Esophagus muscularis mucosa (tissue), 4 donors: ENCODE measurements around the gene PLEKHA7. TPM values are rescaled to one million over a fixed set of nuclear protein-coding genes. Genes with fewer than 3 reads are reported as not detected.

Experiments
- DNase-seq: peaks from one replicate; pipeline ENCODE4 v3.0.0-alpha.2; 2017; ENCODE audit errors: extremely low spot score
- H3K27ac ChIP-seq, 4 donors: fragments of 200-600 bp; sonication (generic); replicated peaks in 1 of 4; 1 replicate in 3 of 4; 2 replicates in 1 of 4; pipeline ENCODE4 v1.5.1; 2016 to 2019; ENCODE audit warnings: mild to moderate bottlenecking in 1 of 4
- H3K27me3 ChIP-seq, 4 donors: fragments of 200-600 bp; sonication (generic); one replicate each; pipeline versions ENCODE4 v1.5.1 to v1.6.0; 2016 to 2019
- H3K36me3 ChIP-seq, 4 donors: fragments of 200-600 bp; sonication (generic); one replicate each; pipeline ENCODE4 v1.5.1; 2016 to 2019
- H3K4me1 ChIP-seq, 4 donors: fragments of 200-600 bp; sonication (generic); one replicate each; pipeline ENCODE4 v1.5.1; 2016 to 2019
- H3K4me3 ChIP-seq, 4 donors: fragments of 200-600 bp; sonication (generic); 1 replicate in 2 of 4; 2 replicates in 2 of 4; pipeline ENCODE4 v1.5.1; 2016 to 2019; ENCODE audit warnings: mild to moderate bottlenecking in 4 of 4, moderate library complexity in 1 of 4
- H3K9me3 ChIP-seq, 4 donors: fragments of 200-600 bp; sonication (generic); 1 replicate in 3 of 4; 2 replicates in 1 of 4; pipeline ENCODE4 v1.5.1; 2016 to 2019
- EP300 ChIP-seq: sonication (generic); formaldehyde crosslinking; IDR thresholded peaks from one replicate; pipeline ENCODE4 v1.6.1; 2017; ENCODE audit warnings: antibody characterized with exemption
- POLR2A ChIP-seq: fragments of 450-650 bp; IDR thresholded peaks from one replicate; pipeline ENCODE4 v1.6.1; 2017; ENCODE audit warnings: antibody characterized with exemption, moderate library complexity, mild to moderate bottlenecking, low read depth
- POLR2AphosphoS5 ChIP-seq, 2 donors: sonication (generic); formaldehyde crosslinking; IDR thresholded peaks; one replicate each; pipeline ENCODE4 v1.6.1; 2017; ENCODE audit warnings: antibody characterized with exemption in 2 of 2
- WGBS: methylation state at CpG from one replicate; pipeline ENCODE4 v1.1.5; 2018; 5-methylcytosine and 5-hydroxymethylcytosine counted together
- intact Hi-C: fragments of 100-400 bp; cut with DNase I; formaldehyde crosslinking; loops from one replicate; pipeline ENCODE4 v1.15.1; 2023
- total RNA-seq, 4 donors: library from RNA; depleted of rRNA; stranded (reverse); fragments of >200 nt; gene quantifications; one replicate each; pipeline versions ENCODE4 v1.1.0 to v1.2.1, GENCODE V29; 2016
- TF ChIP-seq, protein P1 (sequence below), 3 experiments: fragments of 200-600 bp in 2 of 3; fragments of 450-650 bp in 1 of 3; sonication (generic) in 2 of 3; IDR thresholded peaks; one replicate each; pipeline ENCODE4 v1.5.1; 2017 to 2019; ENCODE audit warnings: antibody characterized with exemption in 3 of 3, mild to moderate bottlenecking in 2 of 3, moderate library complexity in 1 of 3

Gene PLEKHA7
- total RNA-seq, 4 donors from 2014 or later, result 5.8 to 9.1 (median 7.7) TPM

DNA sequence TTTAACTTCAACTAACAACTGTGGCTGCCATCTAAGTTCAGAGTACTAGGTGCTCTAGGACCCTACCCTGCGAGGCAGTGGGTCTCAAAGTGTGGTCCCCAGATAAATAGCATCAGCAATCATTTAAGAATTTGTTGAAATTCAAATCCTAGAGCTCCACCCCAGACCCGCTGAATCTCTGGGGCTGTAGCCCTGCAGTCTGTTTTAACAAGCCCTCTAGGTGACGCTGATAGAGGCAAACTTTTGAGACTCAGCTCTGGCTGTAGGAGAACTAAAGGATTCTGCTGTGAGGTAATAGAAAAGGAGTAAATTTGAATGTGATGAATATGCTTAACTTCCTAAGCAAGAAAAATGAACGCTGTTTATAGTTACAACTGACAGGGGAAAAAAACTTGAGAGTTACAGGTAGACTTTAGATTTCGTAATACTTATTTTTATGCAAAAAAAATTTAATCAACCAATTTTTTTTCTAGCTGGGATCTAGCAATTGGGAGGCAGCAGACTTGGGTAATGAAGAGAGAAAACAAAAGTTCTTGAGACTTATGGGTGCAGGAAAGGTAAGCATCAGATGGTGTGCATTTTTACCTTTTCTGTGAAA lies 270.0 kb downstream of the PLEKHA7 start:
- H3K36me3 ChIP-seq, result peaks cover 13 to 51% (median 42%) of the 10 kb centered on the region in 4 donors
- WGBS, result 95% methylated on average over 5 of the region's 5 CpGs

DNA sequence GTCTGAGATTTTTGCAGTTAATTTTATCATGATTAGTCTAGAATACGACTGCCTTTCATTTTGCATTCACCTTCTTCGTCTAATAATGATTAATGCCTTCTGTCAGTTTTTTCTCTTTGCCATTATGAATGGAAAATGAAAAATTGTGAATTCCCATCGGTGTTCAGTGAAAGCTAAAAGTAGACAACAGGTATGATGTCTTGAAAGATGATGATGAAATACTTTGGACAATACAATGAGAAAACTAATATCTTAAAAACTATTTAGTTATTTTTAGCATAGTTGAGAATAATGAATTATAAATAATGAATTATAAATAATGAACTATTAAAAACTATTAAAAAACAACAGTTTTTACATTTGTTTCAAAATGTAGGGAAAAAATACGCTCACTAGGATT lies 270.7 kb downstream of the PLEKHA7 start:
- no peak overlapping the region for H3K4me3 ChIP-seq
- no peaks in the 10 kb centered on the region for H3K27me3 ChIP-seq
- peaks cover 65 to 76% (median 67%) of the 10 kb centered on the region in 4 donors for H3K4me1 ChIP-seq
- H3K36me3 ChIP-seq, result peaks cover 8 to 43% (median 35%) of the 10 kb centered on the region in 4 donors
- no peak for TF ChIP-seq POLR2A
- no peak for TF ChIP-seq EP300
- no peak for TF ChIP-seq POLR2AphosphoS5 (IDR thresholded peaks at IDR 0.05)
- TF ChIP-seq, protein P1, sequence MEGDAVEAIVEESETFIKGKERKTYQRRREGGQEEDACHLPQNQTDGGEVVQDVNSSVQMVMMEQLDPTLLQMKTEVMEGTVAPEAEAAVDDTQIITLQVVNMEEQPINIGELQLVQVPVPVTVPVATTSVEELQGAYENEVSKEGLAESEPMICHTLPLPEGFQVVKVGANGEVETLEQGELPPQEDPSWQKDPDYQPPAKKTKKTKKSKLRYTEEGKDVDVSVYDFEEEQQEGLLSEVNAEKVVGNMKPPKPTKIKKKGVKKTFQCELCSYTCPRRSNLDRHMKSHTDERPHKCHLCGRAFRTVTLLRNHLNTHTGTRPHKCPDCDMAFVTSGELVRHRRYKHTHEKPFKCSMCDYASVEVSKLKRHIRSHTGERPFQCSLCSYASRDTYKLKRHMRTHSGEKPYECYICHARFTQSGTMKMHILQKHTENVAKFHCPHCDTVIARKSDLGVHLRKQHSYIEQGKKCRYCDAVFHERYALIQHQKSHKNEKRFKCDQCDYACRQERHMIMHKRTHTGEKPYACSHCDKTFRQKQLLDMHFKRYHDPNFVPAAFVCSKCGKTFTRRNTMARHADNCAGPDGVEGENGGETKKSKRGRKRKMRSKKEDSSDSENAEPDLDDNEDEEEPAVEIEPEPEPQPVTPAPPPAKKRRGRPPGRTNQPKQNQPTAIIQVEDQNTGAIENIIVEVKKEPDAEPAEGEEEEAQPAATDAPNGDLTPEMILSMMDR (IDR thresholded peaks at IDR 0.05), result no peak
- no peaks in the 10 kb centered on the region for H3K9me3 ChIP-seq
- H3K27ac ChIP-seq, result no peak overlapping the region
- no peak for DNase-seq
- WGBS, result 78% methylated on average over 4 of the region's 4 CpGs
- intact Hi-C loops, result no loop called here

More for the DNA sequence above, 270.0 kb downstream of the PLEKHA7 start:
- Histone ChIP-seq H3K4me3 (no peak overlapping the region), H3K27me3 (no peaks in the 10 kb centered on the region), H3K4me1 (peaks cover 65 to 75% (median 67%) of the 10 kb centered on the region in 4 donors), H3K27ac (no peak overlapping the region), H3K9me3 (no peaks in the 10 kb centered on the region)
- intact Hi-C loops, result no loop called here
- TF ChIP-seq, protein P1 (IDR thresholded peaks at IDR 0.05), result no peak
- TF ChIP-seq POLR2A (no peak), EP300 (no peak), POLR2AphosphoS5 (IDR thresholded peaks at IDR 0.05) (no peak)
- DNase-seq, result no peak

DNA sequence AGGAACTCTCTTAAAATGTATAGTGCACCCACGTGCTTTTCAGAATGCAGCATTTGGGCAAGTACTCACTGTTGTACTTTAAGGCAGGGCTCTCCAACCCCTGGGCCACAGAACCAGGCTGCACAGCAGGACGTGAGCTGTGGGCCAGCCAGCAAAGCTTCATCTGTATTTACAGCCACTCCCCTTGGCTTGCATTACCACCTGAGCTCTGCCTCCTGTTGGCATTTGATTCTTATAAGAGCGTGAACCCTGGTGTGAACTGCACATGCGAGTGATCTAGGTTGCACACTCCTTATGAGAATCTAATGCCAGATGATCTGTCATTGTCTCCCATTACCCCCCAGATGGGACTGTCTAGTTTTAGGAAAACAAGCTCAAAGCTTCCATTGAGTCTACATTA lies 272.7 kb downstream of the PLEKHA7 start:
- Histone ChIP-seq H3K27me3 (no peaks in the 10 kb centered on the region), H3K27ac (no peak overlapping the region), H3K4me1 (peaks cover 59 to 70% (median 68%) of the 10 kb centered on the region in 4 donors), H3K4me3 (no peak overlapping the region), H3K9me3 (no peaks in the 10 kb centered on the region), H3K36me3 (peaks cover 0 to 23% (median 18%) of the 10 kb centered on the region in 4 donors)
- TF ChIP-seq EP300 (no peak), POLR2A (no peak), POLR2AphosphoS5 (IDR thresholded peaks at IDR 0.05) (no peak)
- TF ChIP-seq, protein P1 (IDR thresholded peaks at IDR 0.05), result no peak
- DNase-seq, result no peak
- WGBS, result 75% methylated on average over 4 of the region's 4 CpGs
- intact Hi-C loops, result no loop called here

DNA sequence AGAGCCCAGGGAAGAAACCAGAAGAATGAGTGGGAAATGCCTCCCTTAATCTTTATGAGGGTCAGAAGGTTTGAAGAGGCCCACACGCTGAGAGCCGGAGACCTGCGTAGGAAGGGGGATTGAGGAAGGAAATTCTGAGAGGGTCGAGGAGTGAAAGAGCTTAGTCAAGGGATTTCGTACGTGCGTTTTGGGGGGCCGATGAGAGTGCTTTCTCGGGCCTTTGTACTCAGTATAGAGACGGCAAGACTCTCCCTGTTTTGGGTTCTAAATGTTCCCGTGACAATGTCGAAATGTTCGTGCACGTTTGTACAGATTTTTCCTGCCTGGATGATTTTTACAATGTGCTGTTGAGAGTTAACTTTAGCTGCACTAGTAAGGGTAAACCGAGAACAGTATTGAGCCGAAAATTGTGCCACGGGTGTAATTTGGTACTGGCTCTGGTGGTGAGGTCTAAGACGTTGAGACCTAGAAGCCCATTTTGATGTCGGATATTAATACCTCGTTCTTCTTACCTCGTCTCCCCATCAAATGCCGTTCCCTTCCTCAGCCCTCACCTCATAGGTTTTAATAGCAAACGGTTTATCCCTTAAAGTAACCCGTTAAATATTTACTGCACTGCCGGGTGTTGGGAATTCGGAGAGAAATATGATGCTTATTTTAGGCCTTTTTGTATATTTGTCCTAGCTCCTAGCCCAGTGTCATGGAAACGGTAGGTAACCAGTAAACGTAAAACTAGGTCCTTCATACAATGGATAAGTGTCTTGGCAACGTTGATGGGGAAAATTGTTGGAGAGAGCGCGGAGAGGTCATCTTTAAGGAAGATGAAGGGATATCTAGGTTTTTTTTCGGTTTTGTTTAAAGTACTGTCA lies 275.0 kb downstream of the PLEKHA7 start:
- Histone ChIP-seq H3K36me3 (peaks cover 0 to 3% (median 0%) of the 10 kb centered on the region in 4 donors), H3K9me3 (no peaks in the 10 kb centered on the region), H3K27me3 (no peaks in the 10 kb centered on the region), H3K4me1 (peaks cover 44 to 54% (median 51%) of the 10 kb centered on the region in 4 donors), H3K4me3 (peak overlapping the region; percentile 64 to 84 (median 79)), H3K27ac (peak overlapping the region; percentile 90 to 96 (median 92))
- DNase-seq, result no peak
- intact Hi-C loops, result loop anchor here (2.0 kb wide), 1 partner anchor 338 kb away; the partner anchor contains the start of gene RPS13
- TF ChIP-seq POLR2AphosphoS5 (IDR thresholded peaks at IDR 0.05), result no peak
- TF ChIP-seq, protein P1 (IDR thresholded peaks at IDR 0.05), result no peak
- no peak for TF ChIP-seq EP300
- no peak for TF ChIP-seq POLR2A
- WGBS, result 3% methylated on average over 32 of the region's 32 CpGs
